ENCODE data around the gene BAZ2B. TPM values are rescaled to one million over a fixed set of nuclear protein-coding genes. Genes with fewer than 3 reads are reported as not detected.

BAZ2B gene
- total and polyA plus RNA-seq, 2 experiments from 2014 or later, result 51.7 to 62.9 TPM

- TF ChIP-seq REST (IDR thresholded peaks at IDR 0.05; ENCODE audit: unreplicated experiment), result no peak
Measured at GRCh38 chr2:159515441-159515840, 100.9 kb downstream of the BAZ2B start (continued).

DNA sequence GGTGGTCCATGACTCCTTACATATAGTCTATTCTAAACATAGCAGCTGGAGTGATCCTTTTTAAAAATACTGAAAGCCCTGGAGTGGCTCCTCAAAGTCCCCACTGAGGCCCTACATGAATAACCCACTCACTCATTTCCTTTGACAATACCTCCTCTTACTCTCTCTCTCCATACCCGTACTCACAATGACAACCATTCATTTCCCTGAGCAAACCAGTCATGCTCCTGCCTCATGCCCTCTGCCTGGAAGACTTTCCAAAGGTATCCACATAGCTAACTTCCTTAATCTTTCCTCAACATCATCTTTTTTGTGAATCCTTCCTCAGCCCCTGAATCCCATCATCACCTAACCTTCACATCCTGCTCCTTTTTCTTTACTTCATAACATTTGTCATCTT is 102.6 kb downstream of the BAZ2B start:
- Mint-ChIP-seq H3K27me3 (ENCODE audit: insufficient read depth, low read depth, poor library complexity) (no peaks in the 10 kb centered on the region), H3K27ac (peak overlapping the region; percentile 50; the same call in 1 of the 2 replicates), H3K4me1 (peaks cover 35% of the 10 kb centered on the region), H3K4me3 (no peak overlapping the region), H3K36me3 (ENCODE audit: low read depth) (no peaks in the 10 kb centered on the region), H3K9me3 (no peaks in the 10 kb centered on the region; the same call in 2 of the 3 replicates)
- no peak overlapping the region for H3K27ac ChIP-seq (ENCODE audit: low read depth)
- H3K4me1 ChIP-seq (ENCODE audit: insufficient read depth), result peaks cover 15% of the 10 kb centered on the region
- H3K9me2 ChIP-seq (ENCODE audit: insufficient read depth), result no peaks in the 10 kb centered on the region
- H4K20me1 ChIP-seq (replicated peaks; ENCODE audit: insufficient read depth), result no peaks in the 10 kb centered on the region
- no peak for TF ChIP-seq EZH2phosphoT487 (IDR thresholded peaks at IDR 0.05; ENCODE audit: unreplicated experiment)
- no peak for TF ChIP-seq EZH2 (IDR thresholded peaks at IDR 0.05; ENCODE audit: low read depth, unreplicated experiment)
- no peak for TF ChIP-seq POLR2AphosphoS5 (IDR thresholded peaks at IDR 0.05; ENCODE audit: low read depth)
- DNase-seq (ENCODE audit: low spot score), result no peak
- no peak overlapping the region for H3K4me3 ChIP-seq
- no peak overlapping the region for H2AFZ ChIP-seq
- no peak for ATAC-seq
- peaks cover 30% of the 10 kb centered on the region for H3K79me2 ChIP-seq (replicated peaks; ENCODE audit: insufficient read depth)
- H3K4me2 ChIP-seq, result no peak overlapping the region
- H3K27me3 ChIP-seq (ENCODE audit: insufficient read depth), result no peaks in the 10 kb centered on the region
- no peaks in the 10 kb centered on the region for H3F3A ChIP-seq (replicated peaks; ENCODE audit: low read depth)
- no peaks in the 10 kb centered on the region for H3K36me3 ChIP-seq (ENCODE audit: insufficient read depth)

- Histone ChIP-seq H4K20me1 (replicated peaks; ENCODE audit: insufficient read depth) (no peaks in the 10 kb centered on the region; the same call in 1 of the 2 replicates), H3K4me3 (no peak overlapping the region), H3K36me3 (ENCODE audit: insufficient read depth) (no peaks in the 10 kb centered on the region), H3K9me2 (ENCODE audit: insufficient read depth) (no peaks in the 10 kb centered on the region), H3K27me3 (ENCODE audit: insufficient read depth) (no peaks in the 10 kb centered on the region), H3K79me2 (replicated peaks; ENCODE audit: insufficient read depth) (peaks cover 11% of the 10 kb centered on the region; the same call in 1 of the 2 replicates), H3K4me1 (ENCODE audit: insufficient read depth) (no peaks in the 10 kb centered on the region), H2AFZ (no peak overlapping the region), H3K4me2 (no peak overlapping the region), H3F3A (replicated peaks; ENCODE audit: low read depth) (no peaks in the 10 kb centered on the region), H3K27ac (ENCODE audit: low read depth) (no peak overlapping the region)
- no peak for DNase-seq (ENCODE audit: low spot score)
- no peaks in the 10 kb centered on the region; the same call in 1 of the 3 replicates for H3K4me1 Mint-ChIP-seq
- no peak for ATAC-seq
- H3K4me3 Mint-ChIP-seq, result no peak overlapping the region
- no peaks in the 10 kb centered on the region; the same call in 2 of the 3 replicates for H3K36me3 Mint-ChIP-seq (ENCODE audit: low read depth)
- peaks cover 2% of the 10 kb centered on the region for H3K27me3 Mint-ChIP-seq (ENCODE audit: insufficient read depth, low read depth, poor library complexity)
- no peaks in the 10 kb centered on the region for H3K9me3 Mint-ChIP-seq
- no peak overlapping the region for H3K27ac Mint-ChIP-seq
- TF ChIP-seq POLR2AphosphoS5 (IDR thresholded peaks at IDR 0.05; ENCODE audit: low read depth), result no peak
- TF ChIP-seq JUNB (IDR thresholded peaks at IDR 0.05; ENCODE audit: unreplicated experiment), result no peak
- TF ChIP-seq, protein P1, sequence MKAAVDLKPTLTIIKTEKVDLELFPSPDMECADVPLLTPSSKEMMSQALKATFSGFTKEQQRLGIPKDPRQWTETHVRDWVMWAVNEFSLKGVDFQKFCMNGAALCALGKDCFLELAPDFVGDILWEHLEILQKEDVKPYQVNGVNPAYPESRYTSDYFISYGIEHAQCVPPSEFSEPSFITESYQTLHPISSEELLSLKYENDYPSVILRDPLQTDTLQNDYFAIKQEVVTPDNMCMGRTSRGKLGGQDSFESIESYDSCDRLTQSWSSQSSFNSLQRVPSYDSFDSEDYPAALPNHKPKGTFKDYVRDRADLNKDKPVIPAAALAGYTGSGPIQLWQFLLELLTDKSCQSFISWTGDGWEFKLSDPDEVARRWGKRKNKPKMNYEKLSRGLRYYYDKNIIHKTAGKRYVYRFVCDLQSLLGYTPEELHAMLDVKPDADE (IDR thresholded peaks at IDR 0.05), result no peak
- no peak for TF ChIP-seq EZH2phosphoT487 (IDR thresholded peaks at IDR 0.05; ENCODE audit: unreplicated experiment)
- TF ChIP-seq STAT1 (IDR thresholded peaks at IDR 0.05; ENCODE audit: unreplicated experiment), result no peak
- TF ChIP-seq, protein P2, sequence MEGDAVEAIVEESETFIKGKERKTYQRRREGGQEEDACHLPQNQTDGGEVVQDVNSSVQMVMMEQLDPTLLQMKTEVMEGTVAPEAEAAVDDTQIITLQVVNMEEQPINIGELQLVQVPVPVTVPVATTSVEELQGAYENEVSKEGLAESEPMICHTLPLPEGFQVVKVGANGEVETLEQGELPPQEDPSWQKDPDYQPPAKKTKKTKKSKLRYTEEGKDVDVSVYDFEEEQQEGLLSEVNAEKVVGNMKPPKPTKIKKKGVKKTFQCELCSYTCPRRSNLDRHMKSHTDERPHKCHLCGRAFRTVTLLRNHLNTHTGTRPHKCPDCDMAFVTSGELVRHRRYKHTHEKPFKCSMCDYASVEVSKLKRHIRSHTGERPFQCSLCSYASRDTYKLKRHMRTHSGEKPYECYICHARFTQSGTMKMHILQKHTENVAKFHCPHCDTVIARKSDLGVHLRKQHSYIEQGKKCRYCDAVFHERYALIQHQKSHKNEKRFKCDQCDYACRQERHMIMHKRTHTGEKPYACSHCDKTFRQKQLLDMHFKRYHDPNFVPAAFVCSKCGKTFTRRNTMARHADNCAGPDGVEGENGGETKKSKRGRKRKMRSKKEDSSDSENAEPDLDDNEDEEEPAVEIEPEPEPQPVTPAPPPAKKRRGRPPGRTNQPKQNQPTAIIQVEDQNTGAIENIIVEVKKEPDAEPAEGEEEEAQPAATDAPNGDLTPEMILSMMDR (conservative IDR thresholded peaks at IDR 0.05; ENCODE audit: low read depth in 2 of 2), result no peak
- TF ChIP-seq ZNF331 (CRISPR knock-in tag; IDR thresholded peaks at IDR 0.05; ENCODE audit: low read depth), result no peak
- no peak for TF ChIP-seq NANOG (IDR thresholded peaks at IDR 0.05; ENCODE audit: borderline replicate concordance)
Measured at GRCh38 chr2:159508140-159508539, 108.2 kb downstream of the BAZ2B start.

All from GM23338 (cell line).